ENCODE measurements around the gene RHOBTB3.
"Not testable (repeated sequence)": the region's sequence is repeated elsewhere in the genome, so short reads cannot be mapped to it uniquely, and the experiment has no call there.

RHOBTB3 gene

GRCh38 chr5:95822043-95822541 lies 91.0 kb downstream of the RHOBTB3 start:
- DNase-seq, result peak; percentile 10

DNA sequence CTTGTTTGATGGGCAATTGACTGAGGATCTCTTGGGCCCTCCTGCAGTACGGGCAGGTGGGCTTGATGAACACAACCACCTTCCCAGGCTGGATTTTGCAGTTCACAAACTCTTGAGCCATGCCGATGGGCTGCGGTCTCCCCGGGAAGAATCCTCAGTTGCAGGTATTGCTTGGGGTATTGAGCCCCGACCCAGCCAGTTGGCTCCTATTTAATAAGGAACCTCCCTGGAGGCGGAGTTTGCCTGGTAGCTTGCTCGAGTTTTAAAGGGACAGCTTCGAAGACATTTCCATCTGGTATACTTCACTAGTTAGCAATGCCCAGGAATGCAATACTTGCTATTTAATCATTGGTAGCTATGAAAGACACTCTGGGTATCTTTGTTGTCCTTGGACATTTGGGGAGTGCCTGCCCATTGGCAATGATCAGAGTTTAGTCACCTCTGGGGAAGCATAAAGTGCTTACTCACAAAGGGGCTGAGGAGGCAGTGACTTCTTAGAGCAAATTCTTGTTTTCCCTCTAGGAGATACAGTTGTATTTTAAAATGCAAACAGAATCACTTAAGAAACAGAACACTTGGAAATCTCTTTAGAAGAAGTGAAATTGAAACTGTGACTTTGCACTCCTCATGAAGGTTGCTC lies 91.5 kb downstream of the RHOBTB3 start, which contains the start of gene GLRX:
Gene GLRX (minus strand): TSS at position 185 of the 640 bp plus-strand sequence. CDS start 64 bp downstream, at position 121.
- peak; percentile 42 for DNase-seq

DNA sequence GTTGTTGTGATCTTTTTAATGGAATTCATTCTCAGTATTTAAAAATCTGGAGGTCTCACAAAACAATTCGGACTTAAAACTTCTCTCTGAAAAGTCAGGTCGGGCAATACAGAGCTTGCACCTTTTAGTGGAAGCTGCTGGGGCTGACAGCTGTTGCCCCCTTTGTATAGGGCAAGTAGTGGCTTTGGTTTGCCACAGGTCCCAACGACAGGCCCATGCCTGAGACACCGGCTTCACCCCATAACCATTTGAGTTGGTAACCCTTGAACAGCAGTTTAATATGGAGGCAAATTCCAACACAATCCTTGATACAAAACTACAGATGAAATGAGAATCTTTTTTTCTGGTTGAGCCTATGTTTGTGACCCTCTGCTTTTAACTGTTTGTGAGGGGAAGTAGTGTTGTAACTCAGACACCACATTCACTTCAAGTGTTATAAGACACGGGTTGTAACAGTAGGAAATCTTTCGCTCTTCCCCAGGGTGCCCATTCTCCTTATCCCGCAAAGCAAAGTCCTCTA lies 92.1 kb downstream of the RHOBTB3 start:
- DNase-seq, result no peak

DNA sequence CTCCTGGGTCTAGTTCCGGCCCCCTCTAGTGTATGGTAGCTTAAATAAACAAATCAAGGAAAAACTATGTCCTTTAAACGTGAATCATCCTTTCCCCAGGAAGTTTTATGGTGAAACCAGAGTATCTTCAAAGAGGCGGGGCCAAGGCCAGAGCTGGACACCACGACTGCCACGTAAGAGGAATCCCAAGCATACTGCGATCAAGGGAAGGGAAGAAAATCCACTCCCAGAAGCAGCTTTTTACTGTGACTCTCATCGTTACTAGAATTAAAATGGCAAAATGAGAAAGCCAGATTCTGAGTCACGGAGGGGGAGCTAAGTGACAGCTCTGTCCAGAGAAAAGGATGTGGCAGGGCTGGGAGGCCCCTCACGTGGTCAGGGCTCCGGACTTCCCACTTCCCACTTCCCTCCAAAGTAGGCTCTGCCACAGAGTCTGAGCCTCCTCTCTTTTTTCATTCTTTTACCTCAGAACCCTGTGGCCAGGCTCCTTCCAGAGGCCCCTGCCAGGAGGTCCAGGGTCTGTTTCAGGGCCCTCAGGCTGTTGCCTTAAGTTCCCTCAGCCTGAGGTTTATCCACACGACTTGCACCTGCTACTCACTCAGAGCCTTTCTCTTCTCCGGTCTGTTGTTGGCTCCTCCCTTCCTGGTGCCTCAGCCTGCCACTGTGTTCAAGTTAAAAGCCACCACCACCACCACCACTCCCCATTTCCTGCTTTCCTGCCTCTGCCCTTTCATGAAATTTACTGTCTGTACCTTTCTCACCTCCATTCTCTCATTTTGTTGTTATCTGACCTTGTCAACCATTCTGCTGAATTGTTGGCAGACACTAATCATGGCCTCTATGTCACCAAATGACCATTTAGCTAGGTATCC lies 92.8 kb downstream of the RHOBTB3 start:
- DNase-seq, result peak; percentile 41

- no peak for DNase-seq
Measured at GRCh38 chr5:95824747-95825146, 93.6 kb downstream of the RHOBTB3 start.

GRCh38 chr5:95825495-95825894 lies 94.4 kb downstream of the RHOBTB3 start:
- DNase-seq, result no peak

GRCh38 chr5:95826949-95827891 lies 96.1 kb downstream of the RHOBTB3 start:
- no peak for DNase-seq

GRCh38 chr5:95827892-95828246 lies 96.7 kb downstream of the RHOBTB3 start:
- no peak for DNase-seq

- no peak for DNase-seq
Measured at GRCh38 chr5:95830226-95830625, 99.1 kb downstream of the RHOBTB3 start.

DNA sequence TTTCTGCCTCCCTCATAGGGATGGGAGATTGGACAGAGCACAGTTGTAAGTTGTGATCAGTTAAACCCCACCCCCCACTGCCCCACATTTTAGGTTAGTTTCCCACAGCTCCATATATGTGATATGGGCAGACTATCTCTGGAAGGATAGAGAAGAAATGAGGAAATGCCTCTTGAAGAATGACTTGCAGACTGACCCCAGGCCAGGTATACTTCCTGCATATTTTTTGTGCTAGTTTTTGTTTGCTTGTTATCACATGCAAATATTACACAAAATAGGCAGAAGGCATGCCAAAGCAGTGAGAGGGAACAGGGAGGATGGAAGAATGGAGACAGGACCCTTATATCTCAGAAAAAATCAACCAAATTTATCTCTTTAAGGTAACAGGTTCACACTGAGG lies 101.5 kb downstream of the RHOBTB3 start:
- DNase-seq, result no peak

GRCh38 chr5:95835682-95836385 lies 104.7 kb downstream of the RHOBTB3 start:
- DNase-seq, result no peak

DNA sequence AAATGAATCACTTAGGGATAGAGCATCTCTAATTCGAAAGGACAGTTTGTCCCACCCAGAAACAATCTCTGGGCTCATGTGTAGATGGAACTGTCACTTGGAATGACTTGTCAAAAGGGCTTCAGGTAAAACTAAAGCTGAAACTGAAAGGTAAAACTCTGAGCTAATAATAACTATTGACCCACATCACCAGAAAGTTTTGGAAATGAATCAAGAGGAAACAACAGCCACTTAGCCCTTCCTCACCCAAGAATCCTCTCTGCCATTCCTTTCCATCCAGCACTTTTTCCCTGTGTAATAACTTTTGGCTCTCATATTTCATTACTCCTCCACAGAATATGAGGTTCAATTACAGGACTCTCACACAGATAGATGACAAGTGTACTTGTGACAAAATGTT lies 105.4 kb downstream of the RHOBTB3 start:
- no peak for DNase-seq

DNA sequence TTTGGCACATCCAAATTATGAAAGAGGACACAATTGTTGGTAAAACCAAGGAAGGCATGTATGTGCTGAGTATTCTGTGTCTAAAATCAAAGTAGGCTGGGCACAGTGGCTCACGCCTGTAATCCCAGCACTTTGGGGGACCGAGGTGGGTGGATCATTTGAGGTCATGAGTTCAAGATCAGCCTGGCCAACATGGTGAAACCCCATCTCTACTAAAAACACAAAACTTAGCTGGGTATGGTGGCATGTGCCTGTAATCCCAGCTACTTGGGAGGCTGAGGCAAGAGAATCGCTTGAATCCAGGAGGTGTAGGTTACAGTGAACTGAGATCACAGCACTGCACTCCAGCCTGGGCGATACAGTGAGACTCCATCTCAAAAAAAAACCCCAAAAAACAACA lies 105.8 kb downstream of the RHOBTB3 start:
- DNase-seq, result not testable (repeated sequence)

DNA sequence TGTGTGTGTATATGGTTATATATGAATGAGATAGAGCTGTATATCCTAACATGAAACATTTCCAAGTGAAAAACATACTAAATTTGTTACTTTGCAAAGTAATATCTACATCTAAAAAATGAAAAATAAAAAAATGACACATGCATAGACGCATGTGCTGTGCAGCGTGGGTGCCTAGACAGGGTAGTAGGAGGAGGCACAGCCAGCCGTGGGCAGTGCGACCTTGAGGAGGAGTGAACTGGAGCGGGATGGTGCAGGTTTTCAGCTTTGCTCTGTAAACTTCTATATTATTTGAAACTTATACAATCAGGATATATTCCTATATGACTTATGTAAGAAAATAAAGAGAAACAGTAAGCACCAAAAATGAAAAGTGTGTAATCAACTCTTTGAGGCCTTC lies 106.4 kb downstream of the RHOBTB3 start:
- no peak for DNase-seq

DNA sequence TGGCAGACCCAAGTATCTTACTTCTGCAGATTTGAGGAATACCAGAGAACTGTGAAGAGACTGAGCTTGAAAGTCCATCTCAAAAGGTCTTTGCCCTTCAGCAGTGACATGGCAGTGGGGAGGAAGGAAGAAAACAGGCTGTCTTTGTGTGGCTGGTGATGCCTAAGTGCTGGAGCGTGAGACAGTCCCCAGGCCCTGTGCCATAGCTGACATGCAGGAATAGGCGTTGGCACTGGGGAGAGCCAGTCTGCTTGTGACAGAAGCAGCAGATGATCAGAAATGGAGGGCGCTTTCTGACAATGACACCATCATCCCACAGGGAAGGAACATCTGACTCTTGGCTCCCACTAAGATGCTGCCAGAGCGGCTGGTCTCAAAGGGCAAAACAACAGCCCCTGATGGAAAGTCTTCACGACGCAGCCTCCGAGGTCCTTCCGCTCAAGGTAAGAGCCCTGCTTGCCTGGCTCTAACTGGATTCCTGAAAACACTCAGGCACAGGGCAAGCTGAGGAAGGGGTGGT lies 106.9 kb downstream of the RHOBTB3 start:
- no peak for DNase-seq

- DNase-seq, result no peak
Measured at GRCh38 chr5:95838556-95838955, 107.4 kb downstream of the RHOBTB3 start.

DNA sequence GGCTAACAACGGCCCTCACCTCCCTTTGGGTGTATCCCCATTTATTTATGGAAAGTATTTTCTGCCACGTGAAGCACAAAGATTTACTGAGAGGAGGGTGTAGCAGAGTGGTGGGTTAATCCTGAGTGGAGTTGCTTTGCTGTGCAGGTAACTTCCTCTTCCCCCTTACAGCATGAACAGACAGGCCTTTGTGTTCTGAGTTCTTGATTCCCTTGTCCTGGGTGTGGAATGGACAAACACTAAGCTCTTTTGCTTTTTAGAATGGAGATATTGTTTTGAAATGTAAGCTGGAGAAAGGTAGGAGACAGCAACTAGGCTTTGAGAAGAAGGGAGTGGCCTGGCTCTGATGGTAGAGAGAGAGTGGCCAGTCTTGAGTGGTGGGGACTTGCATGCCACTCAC lies 108.5 kb downstream of the RHOBTB3 start:
- DNase-seq, result no peak

- no peak for DNase-seq
Measured at GRCh38 chr5:95840956-95841705, 110.0 kb downstream of the RHOBTB3 start.

DNA sequence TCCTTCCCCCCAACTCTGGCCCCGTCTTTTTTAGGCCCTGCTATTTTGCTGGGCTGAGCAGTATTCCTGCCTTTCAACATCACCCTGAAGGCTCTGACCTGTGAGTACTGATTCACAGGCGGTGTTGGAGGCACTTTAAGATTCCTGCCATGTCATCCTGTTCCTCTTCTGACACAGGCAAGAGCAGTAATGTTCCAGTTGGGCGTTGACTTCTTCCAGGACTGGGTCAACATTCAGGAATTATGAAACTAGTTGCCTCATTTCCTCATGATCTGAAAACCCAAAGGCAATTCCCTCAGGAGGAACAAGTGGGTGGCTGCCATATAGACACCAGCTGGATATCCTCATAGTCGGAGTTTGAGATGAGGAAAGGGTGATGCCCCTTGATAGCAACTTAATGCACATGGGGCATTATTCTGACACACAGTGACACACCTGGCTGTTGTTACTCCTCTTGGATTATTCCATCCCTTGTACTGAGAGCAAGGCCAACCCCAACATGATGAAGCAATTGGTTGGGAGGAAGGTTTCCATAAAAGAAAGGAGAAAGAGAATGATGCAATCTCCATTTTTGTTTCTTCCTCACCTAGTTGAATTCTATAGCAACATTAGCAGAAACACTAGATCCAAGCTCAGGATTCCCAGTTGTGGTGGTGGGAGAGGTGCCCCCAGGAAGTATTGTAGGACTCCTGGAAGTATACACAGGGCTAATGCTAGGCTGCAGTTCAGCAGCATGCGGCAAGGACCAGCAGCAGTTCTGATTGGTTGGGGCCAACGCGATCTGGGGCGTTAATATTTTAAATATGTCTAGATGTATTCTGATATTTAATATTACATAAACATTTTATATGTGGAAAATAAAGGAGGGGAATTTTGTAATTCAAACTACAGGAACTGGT lies 111.0 kb downstream of the RHOBTB3 start:
- no peak for DNase-seq

Measured in stimulated activated naive CD4-positive, alpha-beta T cell treated with Interleukin-2 at 50 U/mL for 16 hours (primary cell).